HepG2 (cell line): ENCODE measurements around the gene SH3BGRL2. TPM values are rescaled to one million over a fixed set of nuclear protein-coding genes. Genes with fewer than 3 reads are reported as not detected.

ENCODE experiments used
- ARID3A ChIP-seq: IDR thresholded peaks from 2 replicates; pipeline ENCODE4 v1.6.1; 2012; ENCODE audit warnings: low read depth, low read length, improper control_type of control experiment
- ASH2L ChIP-seq: fragments of 300-600, 200-600 bp; sonication (generic); IDR thresholded peaks from 2 replicates; pipeline ENCODE4 v1.7.0; 2017; ENCODE audit warnings: low read depth, mild to moderate bottlenecking, moderate library complexity, mixed read lengths, low read length; ENCODE audit not compliant: insufficient read length
- ELK4 ChIP-seq: sonication (generic); formaldehyde crosslinking; IDR thresholded peaks from 2 replicates; pipeline ENCODE4 v1.9.0; 2021; ENCODE audit warnings: missing genetic modification reagents, borderline replicate concordance
- FOSL1 ChIP-seq: sonication (generic); formaldehyde crosslinking; IDR thresholded peaks from 2 replicates; pipeline ENCODE4 v1.9.0; 2021; ENCODE audit warnings: missing genetic modification reagents, borderline replicate concordance
- FOXP4 ChIP-seq: sonication (generic); formaldehyde crosslinking; IDR thresholded peaks from 2 replicates; pipeline ENCODE4 v1.4.0; 2020; ENCODE audit warnings: missing genetic modification reagents
- GPN1 ChIP-seq: sonication (generic); formaldehyde crosslinking; IDR thresholded peaks from 2 replicates; pipeline ENCODE4 v1.5.1; 2020; ENCODE audit warnings: missing genetic modification reagents, borderline replicate concordance
- IRF9 ChIP-seq: sonication (generic); formaldehyde crosslinking; IDR thresholded peaks from 2 replicates; pipeline ENCODE4 v1.8.0; 2022; ENCODE audit warnings: missing genetic modification reagents, mild to moderate bottlenecking, borderline replicate concordance
- MAZ ChIP-seq, 2 experiments: sonication (generic) in 1 of 2; formaldehyde crosslinking in 1 of 2; IDR thresholded peaks; 2 replicates each; pipeline versions ENCODE4 v1.5.0 to v1.6.1; 2012 to 2020; ENCODE audit warnings: low read depth in 2 of 2, mild to moderate bottlenecking in 2 of 2, borderline replicate concordance in 1 of 2, improper control_type of control experiment in 1 of 2, low read length in 1 of 2, missing genetic modification reagents in 1 of 2, moderate library complexity in 1 of 2
- MTA3 ChIP-seq: sonication (generic); formaldehyde crosslinking; IDR thresholded peaks from 2 replicates; pipeline ENCODE4 v1.4.0; 2020; ENCODE audit warnings: missing genetic modification reagents
- NFKBIZ ChIP-seq: IDR thresholded peaks from 2 replicates; pipeline ENCODE4 v1.6.1; 2018; ENCODE audit warnings: missing genetic modification reagents, missing compliant biosample characterization
- PRPF4 ChIP-seq: fragments of 200-400 bp; formaldehyde crosslinking; IDR thresholded peaks from 2 replicates; pipeline ENCODE4 v1.6.1; 2016; ENCODE audit warnings: low read length, low read depth; ENCODE audit not compliant: poor library complexity, severe bottlenecking
- U2AF1 ChIP-seq: fragments of 200-400 bp; formaldehyde crosslinking; optimal IDR thresholded peaks from 2 replicates; pipeline ENCODE3; 2017; ENCODE audit warnings: mild to moderate bottlenecking, low read depth, low read length
- ZBTB21 ChIP-seq: sonication (generic); formaldehyde crosslinking; IDR thresholded peaks from 2 replicates; pipeline ENCODE4 v1.4.0; 2020; ENCODE audit warnings: missing genetic modification reagents
- ZBTB49 ChIP-seq: sonication (generic); formaldehyde crosslinking; IDR thresholded peaks from 2 replicates; pipeline ENCODE4 v1.4.0; 2020; ENCODE audit warnings: missing genetic modification reagents, borderline replicate concordance
- ZNF10 ChIP-seq: sonication (generic); formaldehyde crosslinking; IDR thresholded peaks from 2 replicates; pipeline ENCODE4 v1.4.0; 2020; ENCODE audit warnings: mild to moderate bottlenecking, low read depth, missing genetic modification reagents, borderline replicate concordance
- ZNF235 ChIP-seq: sonication (generic); formaldehyde crosslinking; IDR thresholded peaks from 2 replicates; pipeline ENCODE4 v1.8.1; 2023; ENCODE audit warnings: mild to moderate bottlenecking, missing genetic modification reagents, borderline replicate concordance
- ZNF44 ChIP-seq: sonication (generic); formaldehyde crosslinking; IDR thresholded peaks from 2 replicates; pipeline ENCODE4 v1.5.1; 2020; ENCODE audit warnings: mild to moderate bottlenecking, missing genetic modification reagents
- ZNF569 ChIP-seq: sonication (generic); formaldehyde crosslinking; IDR thresholded peaks from 2 replicates; pipeline ENCODE4 v1.5.0; 2020; ENCODE audit warnings: mild to moderate bottlenecking, missing genetic modification reagents, moderate library complexity, borderline replicate concordance
- ZNF598 ChIP-seq: sonication (generic); formaldehyde crosslinking; IDR thresholded peaks from 2 replicates; pipeline ENCODE4 v1.5.1; 2020; ENCODE audit warnings: mild to moderate bottlenecking, missing genetic modification reagents, borderline replicate concordance
- ZNF720 ChIP-seq: sonication (generic); formaldehyde crosslinking; IDR thresholded peaks from 2 replicates; pipeline ENCODE4 v1.4.0; 2020; ENCODE audit warnings: missing genetic modification reagents
- ZNF775 ChIP-seq: sonication (generic); formaldehyde crosslinking; IDR thresholded peaks from 2 replicates; pipeline ENCODE4 v1.4.0; 2020; ENCODE audit warnings: missing genetic modification reagents, mild to moderate bottlenecking, moderate library complexity, borderline replicate concordance
- polyA plus RNA-seq, 8 experiments: library from polyadenylated mRNA; depleted of rRNA in 3 of 8; stranded (reverse) in 7 of 8; unstranded in 1 of 8; fragments of >200 nt; fragmentation: Illumina TruSeq in 4 of 8; extraction: Trizol in 4 of 8; gene quantifications; 2 replicates each; pipeline versions ENCODE4 v1.2.1 to v1.2.3, GENCODE V29; 2011 to 2016; ENCODE audit warnings: low read depth in 4 of 8, missing spikeins in 1 of 8, mixed read lengths in 1 of 8; ENCODE audit not compliant: insufficient read depth in 1 of 8
- total RNA-seq, 5 experiments: library from RNA; depleted of rRNA; stranded (reverse); fragments of >200 nt; fragmentation: Illumina TruSeq; extraction: Trizol; gene quantifications; 2 replicates each; pipeline ENCODE4 v1.2.3, GENCODE V29; 2016; ENCODE audit warnings: low read depth in 1 of 5

The SH3BGRL2 gene
- total and polyA plus RNA-seq, 2 of the 13 experiments (the other 11 are each of a cell fraction or from before 2014, with no cell fraction given) = 10.9 to 28.8 TPM

GRCh38 chr6:79617518-79617941, 13.6 kb upstream of the SH3BGRL2 start (continued):
- no peak for TF ChIP-seq ZNF775 (CRISPR knock-in tag)
- no peak for TF ChIP-seq ZBTB49 (CRISPR knock-in tag)
- TF ChIP-seq ZNF598 (CRISPR knock-in tag) = no peak
- no peak for TF ChIP-seq ZNF569 (CRISPR knock-in tag)
- TF ChIP-seq NFKBIZ = no peak
- TF ChIP-seq GPN1 = no peak
- TF ChIP-seq ZNF235 (CRISPR knock-in tag) = no peak
- no peak for TF ChIP-seq ZNF10
- TF ChIP-seq ZNF44 (CRISPR knock-in tag) = no peak
- no peak for TF ChIP-seq PRPF4
- no peak for TF ChIP-seq IRF9 (CRISPR knock-in tag)
- TF ChIP-seq MTA3 = no peak
- peak; percentile 83 for TF ChIP-seq FOXP4 (CRISPR knock-in tag)
- TF ChIP-seq ARID3A = peak; percentile 89
- no peak for TF ChIP-seq ELK4 (CRISPR knock-in tag)
- TF ChIP-seq FOSL1 (CRISPR knock-in tag) = no peak
- no peak for TF ChIP-seq MAZ (IDR thresholded peaks at IDR 0.05; ENCODE audit: borderline replicate concordance, low read depth, low read length)
- no peak for TF ChIP-seq MAZ (CRISPR knock-in tag; IDR thresholded peaks at IDR 0.05; ENCODE audit: low read depth)
- TF ChIP-seq ZNF720 = no peak
- no peak for TF ChIP-seq U2AF1
- TF ChIP-seq ZBTB21 = no peak
- peak; percentile 94 for TF ChIP-seq ASH2L
